Left lung (tissue), 10 donors: Measurements from ENCODE around the gene GRK1. TPM values are rescaled to one million over a fixed set of nuclear protein-coding genes. Genes with fewer than 3 reads are reported as not detected.

ENCODE experiments used
- ATAC-seq: fragments of 200-7000 bp; cut with Tn5 transposase; one replicate; pipeline ENCODE4 v1.9.1; 2020; ENCODE audit warnings: moderate library complexity
- DNase-seq, 4 donors: peaks; one replicate each; pipeline ENCODE4 v3.0.0-alpha.2; 2013 to 2020
- H3K27ac ChIP-seq, 2 donors: fragments of 200-600 bp; sonication (generic) in 1 of 2; one replicate each; pipeline versions ENCODE4 v1.5.0 to v1.8.0; 2020 to 2021
- H3K27me3 ChIP-seq, 2 donors: fragments of 200-600 bp; sonication (generic) in 1 of 2; one replicate each; pipeline versions ENCODE4 v1.5.0 to v1.8.0; 2020 to 2021
- H3K36me3 ChIP-seq, 2 donors: fragments of 200-600 bp; sonication (generic) in 1 of 2; one replicate each; pipeline versions ENCODE4 v1.5.0 to v1.8.0; 2020 to 2021
- H3K4me1 ChIP-seq, 2 donors: fragments of 200-600 bp; one replicate each; pipeline ENCODE4 v1.8.0; 2021
- H3K4me3 ChIP-seq, 2 donors: fragments of 200-600 bp; sonication (generic) in 1 of 2; one replicate each; pipeline versions ENCODE4 v1.5.0 to v1.8.0; 2020 to 2021; ENCODE audit warnings: mild to moderate bottlenecking in 1 of 2
- H3K9me3 ChIP-seq, 2 donors: fragments of 200-600 bp; sonication (generic) in 1 of 2; one replicate each; pipeline versions ENCODE4 v1.5.0 to v1.8.0; 2020 to 2021
- intact Hi-C, 2 donors: fragments of 100-400 bp; cut with DNase I; formaldehyde crosslinking; loops; one replicate each; pipeline versions ENCODE4 v1.11.2 to v1.14.2; 2022
- polyA plus RNA-seq, 6 donors: library from polyadenylated mRNA; unstranded; fragments of 120-200 nt; gene quantifications; one replicate each; pipeline ENCODE4 v1.2.1, GENCODE V29; 2013; ENCODE audit not compliant: insufficient read length in 6 of 6
- total RNA-seq, 2 donors: library from RNA; stranded (reverse); fragmentation: NEBNext Ultra II Directional; extraction: Animal tissue kit (Norgen Biotek cat#: 25700); gene quantifications; one replicate each; pipeline ENCODE4 v1.2.1, GENCODE V29; 2021
- TF ChIP-seq, protein P1 (sequence below), 2 donors: fragments of 200-600 bp; sonication (generic) in 1 of 2; IDR thresholded peaks; one replicate each; pipeline versions ENCODE4 v1.5.0 to v1.8.0; 2021; ENCODE audit warnings: antibody characterized with exemption in 2 of 2
- donor health status: DM: no; HTN: yes; CAD: no.
- donor health status: DM: no; HTN: no; CAD: no.

Gene GRK1
- total and polyA plus RNA-seq, 8 donors = 0.21 to 3.1 (median 1.2) TPM; not detected in 1

DNA sequence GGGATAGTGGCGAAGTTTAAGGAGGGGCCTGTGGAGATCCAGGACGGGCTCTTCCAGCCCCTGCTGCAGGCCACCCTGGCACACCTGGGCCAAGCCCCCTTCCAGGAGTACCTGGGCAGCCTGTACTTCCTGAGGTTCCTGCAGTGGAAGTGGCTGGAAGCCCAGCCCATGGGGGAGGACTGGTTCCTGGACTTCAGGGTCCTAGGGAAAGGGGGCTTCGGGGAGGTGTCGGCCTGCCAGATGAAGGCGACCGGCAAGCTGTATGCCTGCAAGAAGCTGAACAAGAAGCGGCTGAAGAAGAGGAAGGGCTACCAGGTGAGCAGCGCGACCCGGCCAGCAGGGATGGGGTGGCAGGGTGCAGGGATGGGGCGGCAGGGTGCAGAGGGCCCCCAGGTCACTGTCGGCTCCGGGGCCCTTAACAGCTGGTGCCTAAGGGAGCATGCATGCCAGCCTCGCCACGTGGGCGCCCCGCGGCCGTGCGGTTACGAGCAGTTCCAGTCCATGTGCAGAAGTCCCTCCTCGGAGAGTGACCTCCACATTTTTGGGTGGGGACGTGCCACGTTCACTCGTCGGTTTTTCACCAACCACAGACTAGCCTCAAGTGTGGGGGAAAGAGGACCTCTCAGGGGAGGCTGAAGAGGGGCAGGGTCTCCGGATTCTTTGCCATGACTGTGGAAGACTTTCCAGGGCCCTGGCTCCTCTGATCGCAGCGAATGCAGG, 912 bp downstream of the GRK1 start:
- intact Hi-C loops = no loop called here
- Histone ChIP-seq H3K36me3 (no peaks in the 10 kb centered on the region), H3K4me3 (no peak overlapping the region), H3K4me1 (no peaks in the 10 kb centered on the region), H3K27ac (no peak overlapping the region), H3K27me3 (no peaks in the 10 kb centered on the region), H3K9me3 (no peaks in the 10 kb centered on the region)
- ATAC-seq = no peak
- DNase-seq = peak in 2 of 4 donors; percentile 22 to 78
- TF ChIP-seq, protein P1, sequence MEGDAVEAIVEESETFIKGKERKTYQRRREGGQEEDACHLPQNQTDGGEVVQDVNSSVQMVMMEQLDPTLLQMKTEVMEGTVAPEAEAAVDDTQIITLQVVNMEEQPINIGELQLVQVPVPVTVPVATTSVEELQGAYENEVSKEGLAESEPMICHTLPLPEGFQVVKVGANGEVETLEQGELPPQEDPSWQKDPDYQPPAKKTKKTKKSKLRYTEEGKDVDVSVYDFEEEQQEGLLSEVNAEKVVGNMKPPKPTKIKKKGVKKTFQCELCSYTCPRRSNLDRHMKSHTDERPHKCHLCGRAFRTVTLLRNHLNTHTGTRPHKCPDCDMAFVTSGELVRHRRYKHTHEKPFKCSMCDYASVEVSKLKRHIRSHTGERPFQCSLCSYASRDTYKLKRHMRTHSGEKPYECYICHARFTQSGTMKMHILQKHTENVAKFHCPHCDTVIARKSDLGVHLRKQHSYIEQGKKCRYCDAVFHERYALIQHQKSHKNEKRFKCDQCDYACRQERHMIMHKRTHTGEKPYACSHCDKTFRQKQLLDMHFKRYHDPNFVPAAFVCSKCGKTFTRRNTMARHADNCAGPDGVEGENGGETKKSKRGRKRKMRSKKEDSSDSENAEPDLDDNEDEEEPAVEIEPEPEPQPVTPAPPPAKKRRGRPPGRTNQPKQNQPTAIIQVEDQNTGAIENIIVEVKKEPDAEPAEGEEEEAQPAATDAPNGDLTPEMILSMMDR (IDR thresholded peaks at IDR 0.05) = no peak

GRCh38 chr13:113668491-113668971, 1.5 kb downstream of the GRK1 start:
- Histone ChIP-seq H3K27ac (no peak overlapping the region), H3K9me3 (no peaks in the 10 kb centered on the region), H3K27me3 (no peaks in the 10 kb centered on the region), H3K4me1 (no peaks in the 10 kb centered on the region), H3K36me3 (no peaks in the 10 kb centered on the region), H3K4me3 (no peak overlapping the region)
- TF ChIP-seq, protein P1 (IDR thresholded peaks at IDR 0.05) = no peak
- intact Hi-C loops = no loop called here
- ATAC-seq (no peak), DNase-seq (peak in 2 of 4 donors; percentile 19 to 71)

GRCh38 chr13:113669231-113669754, 2.3 kb downstream of the GRK1 start:
- Histone ChIP-seq H3K4me3 (no peak overlapping the region), H3K27ac (no peak overlapping the region), H3K4me1 (no peaks in the 10 kb centered on the region), H3K36me3 (no peaks in the 10 kb centered on the region), H3K9me3 (no peaks in the 10 kb centered on the region), H3K27me3 (no peaks in the 10 kb centered on the region)
- no peak for ATAC-seq
- peak in 1 of 4 donors; percentile 2 for DNase-seq
- TF ChIP-seq, protein P1 (IDR thresholded peaks at IDR 0.05) = no peak
- intact Hi-C loops = no loop called here

GRCh38 chr13:113669755-113670341, 2.8 kb downstream of the GRK1 start:
- ATAC-seq (no peak), DNase-seq (peak in 2 of 4 donors; percentile 27 to 54)
- Histone ChIP-seq H3K4me3 (no peak overlapping the region), H3K4me1 (no peaks in the 10 kb centered on the region), H3K27ac (no peak overlapping the region), H3K9me3 (no peaks in the 10 kb centered on the region), H3K36me3 (no peaks in the 10 kb centered on the region), H3K27me3 (no peaks in the 10 kb centered on the region)
- TF ChIP-seq, protein P1 (IDR thresholded peaks at IDR 0.05) = no peak
- intact Hi-C loops = no loop called here

- Histone ChIP-seq H3K36me3 (no peaks in the 10 kb centered on the region), H3K4me3 (no peak overlapping the region), H3K4me1 (no peaks in the 10 kb centered on the region), H3K27me3 (no peaks in the 10 kb centered on the region), H3K9me3 (no peaks in the 10 kb centered on the region), H3K27ac (no peak overlapping the region)
- DNase-seq = peak in 2 of 4 donors; percentile 10 to 65
- ATAC-seq = no peak
- intact Hi-C loops = no loop called here
- TF ChIP-seq, protein P1 (IDR thresholded peaks at IDR 0.05) = no peak
These were observed 3.5 kb downstream of the GRK1 start for GRCh38 chr13:113670541-113670940.
